Stimulated activated CD8-positive, alpha-beta memory T cell treated with anti-CD3 and anti-CD28 coated beads, Interleukin-7, amount 100 ng/mL, for 48 hours (primary cell): ENCODE results near the gene SIRPB2.

ENCODE experiments used
- DNase-seq, 2 donors: peaks; one replicate each; pipeline ENCODE4 v3.0.0-alpha.2; 2020; ENCODE audit warnings: low read depth in 1 of 2; ENCODE audit errors: extremely low read depth in 1 of 2

Gene SIRPB2

GRCh38 chr20:1448081-1448620, 43.1 kb downstream of the SIRPB2 start:
- DNase-seq = no peak

GRCh38 chr20:1446536-1446935, 44.7 kb downstream of the SIRPB2 start:
- DNase-seq = no peak

- DNase-seq = no peak
Measured at GRCh38 chr20:1443085-1443484, 48.1 kb downstream of the SIRPB2 start.

GRCh38 chr20:1442304-1442703, 48.9 kb downstream of the SIRPB2 start:
- no peak for DNase-seq

GRCh38 chr20:1441133-1441532, 50.1 kb downstream of the SIRPB2 start:
- no peak for DNase-seq

GRCh38 chr20:1440024-1440423, 51.2 kb downstream of the SIRPB2 start:
- DNase-seq = no peak

GRCh38 chr20:1438361-1438760, 52.9 kb downstream of the SIRPB2 start:
- no peak for DNase-seq

- peak; percentile 35 to 61 for DNase-seq
Measured at GRCh38 chr20:1437235-1437904, 53.9 kb downstream of the SIRPB2 start.

GRCh38 chr20:1436263-1436662, 55.0 kb downstream of the SIRPB2 start:
- no peak for DNase-seq

GRCh38 chr20:1435337-1435699, 55.9 kb downstream of the SIRPB2 start:
- DNase-seq = no peak

GRCh38 chr20:1434571-1435336, 56.5 kb downstream of the SIRPB2 start:
- DNase-seq = peak; percentile 32 to 61

GRCh38 chr20:1431158-1431557, 60.1 kb downstream of the SIRPB2 start:
- no peak for DNase-seq

- no peak for DNase-seq
Measured at GRCh38 chr20:1430004-1430451, 61.2 kb downstream of the SIRPB2 start.

- DNase-seq = no peak
Measured at GRCh38 chr20:1429143-1429728, 62.0 kb downstream of the SIRPB2 start.

GRCh38 chr20:1427457-1428054, 63.7 kb downstream of the SIRPB2 start:
- DNase-seq = no peak

- DNase-seq = no peak
Measured at GRCh38 chr20:1426231-1426849, 64.9 kb downstream of the SIRPB2 start.
